ENCODE results near the gene FLNC. TPM values are rescaled to one million over a fixed set of nuclear protein-coding genes. Genes with fewer than 3 reads are reported as not detected.
A peak's percentile ranks its signal among the peaks of the same experiment; 100 is the strongest.

FLNC gene
- total and polyA plus RNA-seq, 9 of the 15 experiments (the other 6 are each of a cell fraction or from before 2014, with no cell fraction given) = 0.90 to 155 (median 28.8) TPM

DNA sequence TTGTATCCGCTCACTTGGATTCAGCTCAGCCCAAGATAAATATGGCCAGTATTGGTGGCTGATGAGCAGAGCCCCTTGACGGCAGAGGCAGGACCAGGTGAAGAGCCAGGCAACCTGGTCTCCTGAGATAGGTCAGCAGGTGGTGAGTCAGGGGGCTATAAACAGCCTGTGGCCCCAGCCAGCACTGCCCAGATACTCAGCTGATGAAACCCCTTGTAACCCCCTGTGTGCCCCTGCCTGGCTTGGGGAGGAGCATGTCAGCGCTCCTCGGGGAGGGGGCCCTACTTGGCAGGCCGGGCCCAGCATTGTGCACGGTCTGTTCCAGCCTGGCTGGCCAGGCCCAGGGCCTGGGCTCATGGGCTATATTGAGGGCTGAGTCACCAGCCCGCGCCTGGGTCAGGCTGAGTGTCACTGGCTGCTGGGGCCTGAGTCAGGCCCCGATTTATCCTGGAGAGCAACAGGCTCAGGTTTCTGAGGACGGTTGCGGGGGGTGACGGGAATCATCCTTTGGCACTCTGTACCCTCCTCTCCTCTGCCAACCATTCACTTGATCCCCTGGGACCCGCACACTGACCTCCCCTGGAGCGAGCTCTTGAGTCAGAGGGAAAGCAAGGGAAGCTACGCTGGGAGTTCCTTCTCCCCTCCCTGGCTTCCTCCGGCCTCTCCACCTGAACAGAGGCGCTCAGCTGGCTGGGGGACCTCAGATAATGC lies 2.8 kb upstream of the FLNC start (continued):
- TF ChIP-seq, protein P1, sequence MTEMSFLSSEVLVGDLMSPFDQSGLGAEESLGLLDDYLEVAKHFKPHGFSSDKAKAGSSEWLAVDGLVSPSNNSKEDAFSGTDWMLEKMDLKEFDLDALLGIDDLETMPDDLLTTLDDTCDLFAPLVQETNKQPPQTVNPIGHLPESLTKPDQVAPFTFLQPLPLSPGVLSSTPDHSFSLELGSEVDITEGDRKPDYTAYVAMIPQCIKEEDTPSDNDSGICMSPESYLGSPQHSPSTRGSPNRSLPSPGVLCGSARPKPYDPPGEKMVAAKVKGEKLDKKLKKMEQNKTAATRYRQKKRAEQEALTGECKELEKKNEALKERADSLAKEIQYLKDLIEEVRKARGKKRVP (CRISPR knock-in tag; IDR thresholded peaks at IDR 0.05) = peak; percentile 94
- TF ChIP-seq, protein P2, sequence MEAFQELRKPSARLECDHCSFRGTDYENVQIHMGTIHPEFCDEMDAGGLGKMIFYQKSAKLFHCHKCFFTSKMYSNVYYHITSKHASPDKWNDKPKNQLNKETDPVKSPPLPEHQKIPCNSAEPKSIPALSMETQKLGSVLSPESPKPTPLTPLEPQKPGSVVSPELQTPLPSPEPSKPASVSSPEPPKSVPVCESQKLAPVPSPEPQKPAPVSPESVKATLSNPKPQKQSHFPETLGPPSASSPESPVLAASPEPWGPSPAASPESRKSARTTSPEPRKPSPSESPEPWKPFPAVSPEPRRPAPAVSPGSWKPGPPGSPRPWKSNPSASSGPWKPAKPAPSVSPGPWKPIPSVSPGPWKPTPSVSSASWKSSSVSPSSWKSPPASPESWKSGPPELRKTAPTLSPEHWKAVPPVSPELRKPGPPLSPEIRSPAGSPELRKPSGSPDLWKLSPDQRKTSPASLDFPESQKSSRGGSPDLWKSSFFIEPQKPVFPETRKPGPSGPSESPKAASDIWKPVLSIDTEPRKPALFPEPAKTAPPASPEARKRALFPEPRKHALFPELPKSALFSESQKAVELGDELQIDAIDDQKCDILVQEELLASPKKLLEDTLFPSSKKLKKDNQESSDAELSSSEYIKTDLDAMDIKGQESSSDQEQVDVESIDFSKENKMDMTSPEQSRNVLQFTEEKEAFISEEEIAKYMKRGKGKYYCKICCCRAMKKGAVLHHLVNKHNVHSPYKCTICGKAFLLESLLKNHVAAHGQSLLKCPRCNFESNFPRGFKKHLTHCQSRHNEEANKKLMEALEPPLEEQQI (IDR thresholded peaks at IDR 0.05) = no peak
- TF ChIP-seq DPF2 (IDR thresholded peaks at IDR 0.05) (peak; percentile 84), DMBX1 (CRISPR knock-in tag; IDR thresholded peaks at IDR 0.05; ENCODE audit: borderline replicate concordance) (0 out of 2 replicates have a peak, but pooled peaks have one; percentile 93), ZNF764 (CRISPR knock-in tag; IDR thresholded peaks at IDR 0.05; ENCODE audit: low read depth) (no peak), CCAR2 (IDR thresholded peaks at IDR 0.05; ENCODE audit: low read depth, low read length) (no peak), ETS2 (tag; IDR thresholded peaks at IDR 0.05; ENCODE audit: borderline replicate concordance, poor library complexity, severe bottlenecking) (no peak), ZFP30 (CRISPR knock-in tag; IDR thresholded peaks at IDR 0.05; ENCODE audit: borderline replicate concordance) (no peak)
- TF ChIP-seq, protein P3, sequence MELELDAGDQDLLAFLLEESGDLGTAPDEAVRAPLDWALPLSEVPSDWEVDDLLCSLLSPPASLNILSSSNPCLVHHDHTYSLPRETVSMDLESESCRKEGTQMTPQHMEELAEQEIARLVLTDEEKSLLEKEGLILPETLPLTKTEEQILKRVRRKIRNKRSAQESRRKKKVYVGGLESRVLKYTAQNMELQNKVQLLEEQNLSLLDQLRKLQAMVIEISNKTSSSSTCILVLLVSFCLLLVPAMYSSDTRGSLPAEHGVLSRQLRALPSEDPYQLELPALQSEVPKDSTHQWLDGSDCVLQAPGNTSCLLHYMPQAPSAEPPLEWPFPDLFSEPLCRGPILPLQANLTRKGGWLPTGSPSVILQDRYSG (tag; conservative IDR thresholded peaks at IDR 0.05; ENCODE audit: low read depth) = no peak
- TF ChIP-seq, protein P4, sequence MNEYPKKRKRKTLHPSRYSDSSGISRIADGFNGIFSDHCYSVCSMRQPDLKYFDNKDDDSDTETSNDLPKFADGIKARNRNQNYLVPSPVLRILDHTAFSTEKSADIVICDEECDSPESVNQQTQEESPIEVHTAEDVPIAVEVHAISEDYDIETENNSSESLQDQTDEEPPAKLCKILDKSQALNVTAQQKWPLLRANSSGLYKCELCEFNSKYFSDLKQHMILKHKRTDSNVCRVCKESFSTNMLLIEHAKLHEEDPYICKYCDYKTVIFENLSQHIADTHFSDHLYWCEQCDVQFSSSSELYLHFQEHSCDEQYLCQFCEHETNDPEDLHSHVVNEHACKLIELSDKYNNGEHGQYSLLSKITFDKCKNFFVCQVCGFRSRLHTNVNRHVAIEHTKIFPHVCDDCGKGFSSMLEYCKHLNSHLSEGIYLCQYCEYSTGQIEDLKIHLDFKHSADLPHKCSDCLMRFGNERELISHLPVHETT (CRISPR knock-in tag; conservative IDR thresholded peaks at IDR 0.05 in 1 of 2, IDR thresholded peaks at IDR 0.05 in 1 of 2) = no peak
- TF ChIP-seq, protein P5, sequence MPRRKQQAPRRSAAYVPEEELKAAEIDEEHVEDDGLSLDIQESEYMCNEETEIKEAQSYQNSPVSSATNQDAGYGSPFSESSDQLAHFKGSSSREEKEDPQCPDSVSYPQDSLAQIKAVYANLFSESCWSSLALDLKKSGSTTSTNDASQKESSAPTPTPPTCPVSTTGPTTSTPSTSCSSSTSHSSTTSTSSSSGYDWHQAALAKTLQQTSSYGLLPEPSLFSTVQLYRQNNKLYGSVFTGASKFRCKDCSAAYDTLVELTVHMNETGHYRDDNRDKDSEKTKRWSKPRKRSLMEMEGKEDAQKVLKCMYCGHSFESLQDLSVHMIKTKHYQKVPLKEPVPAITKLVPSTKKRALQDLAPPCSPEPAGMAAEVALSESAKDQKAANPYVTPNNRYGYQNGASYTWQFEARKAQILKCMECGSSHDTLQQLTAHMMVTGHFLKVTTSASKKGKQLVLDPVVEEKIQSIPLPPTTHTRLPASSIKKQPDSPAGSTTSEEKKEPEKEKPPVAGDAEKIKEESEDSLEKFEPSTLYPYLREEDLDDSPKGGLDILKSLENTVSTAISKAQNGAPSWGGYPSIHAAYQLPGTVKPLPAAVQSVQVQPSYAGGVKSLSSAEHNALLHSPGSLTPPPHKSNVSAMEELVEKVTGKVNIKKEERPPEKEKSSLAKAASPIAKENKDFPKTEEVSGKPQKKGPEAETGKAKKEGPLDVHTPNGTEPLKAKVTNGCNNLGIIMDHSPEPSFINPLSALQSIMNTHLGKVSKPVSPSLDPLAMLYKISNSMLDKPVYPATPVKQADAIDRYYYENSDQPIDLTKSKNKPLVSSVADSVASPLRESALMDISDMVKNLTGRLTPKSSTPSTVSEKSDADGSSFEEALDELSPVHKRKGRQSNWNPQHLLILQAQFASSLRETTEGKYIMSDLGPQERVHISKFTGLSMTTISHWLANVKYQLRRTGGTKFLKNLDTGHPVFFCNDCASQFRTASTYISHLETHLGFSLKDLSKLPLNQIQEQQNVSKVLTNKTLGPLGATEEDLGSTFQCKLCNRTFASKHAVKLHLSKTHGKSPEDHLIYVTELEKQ (CRISPR knock-in tag; IDR thresholded peaks at IDR 0.05) = no peak
- TF ChIP-seq, protein P6, sequence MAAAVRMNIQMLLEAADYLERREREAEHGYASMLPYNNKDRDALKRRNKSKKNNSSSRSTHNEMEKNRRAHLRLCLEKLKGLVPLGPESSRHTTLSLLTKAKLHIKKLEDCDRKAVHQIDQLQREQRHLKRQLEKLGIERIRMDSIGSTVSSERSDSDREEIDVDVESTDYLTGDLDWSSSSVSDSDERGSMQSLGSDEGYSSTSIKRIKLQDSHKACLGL (CRISPR knock-in tag; IDR thresholded peaks at IDR 0.05; ENCODE audit: borderline replicate concordance, poor library complexity, severe bottlenecking) = no peak
- TF ChIP-seq, protein P7, sequence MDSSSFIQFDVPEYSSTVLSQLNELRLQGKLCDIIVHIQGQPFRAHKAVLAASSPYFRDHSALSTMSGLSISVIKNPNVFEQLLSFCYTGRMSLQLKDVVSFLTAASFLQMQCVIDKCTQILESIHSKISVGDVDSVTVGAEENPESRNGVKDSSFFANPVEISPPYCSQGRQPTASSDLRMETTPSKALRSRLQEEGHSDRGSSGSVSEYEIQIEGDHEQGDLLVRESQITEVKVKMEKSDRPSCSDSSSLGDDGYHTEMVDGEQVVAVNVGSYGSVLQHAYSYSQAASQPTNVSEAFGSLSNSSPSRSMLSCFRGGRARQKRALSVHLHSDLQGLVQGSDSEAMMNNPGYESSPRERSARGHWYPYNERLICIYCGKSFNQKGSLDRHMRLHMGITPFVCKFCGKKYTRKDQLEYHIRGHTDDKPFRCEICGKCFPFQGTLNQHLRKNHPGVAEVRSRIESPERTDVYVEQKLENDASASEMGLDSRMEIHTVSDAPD (CRISPR knock-in tag; IDR thresholded peaks at IDR 0.05) = peak; percentile 2; the same call in 1 of the 2 replicates
